Psoas muscle (tissue), 8 donors: ENCODE measurements around the gene IL17RB. TPM values are rescaled to one million over a fixed set of nuclear protein-coding genes. Genes with fewer than 3 reads are reported as not detected.

Experiments
- ATAC-seq, 4 donors: fragments of 200-7000 bp; cut with Tn5 transposase; one replicate each; pipeline ENCODE4 v1.9.1; 2020; ENCODE audit warnings: moderate library complexity in 3 of 4, mild to moderate bottlenecking in 2 of 4
- DNase-seq, 2 donors: peaks; one replicate each; pipeline ENCODE4 v3.0.0-alpha.2; 2020
- H3K27ac ChIP-seq: fragments of 200-600 bp; one replicate; pipeline ENCODE4 v1.8.0; 2022
- H3K27me3 ChIP-seq, 3 donors: fragments of 200-600 bp in 1 of 3; one replicate each; pipeline versions ENCODE4 v1.6.1 to v1.8.0; 2013 to 2022; ENCODE audit warnings: low read length in 2 of 3, mild to moderate bottlenecking in 2 of 3, moderate library complexity in 1 of 3; ENCODE audit not compliant: insufficient read depth in 3 of 3
- H3K36me3 ChIP-seq, 2 donors: fragments of 200-600 bp in 1 of 2; one replicate each; pipeline versions ENCODE4 v1.6.1 to v1.8.0; 2013 to 2022; ENCODE audit warnings: low read depth in 1 of 2, mild to moderate bottlenecking in 1 of 2, moderate library complexity in 1 of 2; ENCODE audit not compliant: insufficient read depth in 1 of 2
- H3K4me1 ChIP-seq: fragments of 200-600 bp; one replicate; pipeline ENCODE4 v1.8.0; 2022
- H3K4me3 ChIP-seq: fragments of 200-600 bp; one replicate; pipeline ENCODE4 v1.8.0; 2022; ENCODE audit warnings: mild to moderate bottlenecking
- H3K9me3 ChIP-seq: fragments of 200-600 bp; one replicate; pipeline ENCODE4 v1.8.0; 2022
- WGBS, 3 donors: extraction: QIAGEN DNeasy Blood & Tissue Kit; methylation state at CpG; one replicate each; pipeline versions ENCODE4 v1.1.6 to v1.1.7; 2013; 5-methylcytosine and 5-hydroxymethylcytosine counted together
- intact Hi-C, 2 donors: fragments of 100-400 bp; cut with DNase I; formaldehyde crosslinking; loops; one replicate each; pipeline versions ENCODE4 v1.11.0 to v1.14.2; 2022
- polyA plus RNA-seq, 3 donors: library from polyadenylated mRNA; stranded (reverse); fragments of 200-250 nt; gene quantifications; one replicate each; pipeline ENCODE4 v1.2.3, GENCODE V29; 2013
- total RNA-seq, 4 donors: library from RNA; stranded (reverse); fragmentation: NEBNext Ultra II Directional in 2 of 4; extraction: Animal tissue kit (Norgen Biotek cat#: 25700) in 2 of 4; gene quantifications; one replicate each; pipeline versions ENCODE4 v1.2.1 to v1.2.4, GENCODE V29; 2021 to 2023
- TF ChIP-seq, protein P1 (sequence below): fragments of 200-600 bp; IDR thresholded peaks from one replicate; pipeline ENCODE4 v1.8.0; 2022; ENCODE audit warnings: antibody characterized with exemption
- donor health status: healthy with polysubstance abuse.
- donor health status: DM: no; HTN: no; CAD: no; lungs with moderate emphysema.
- donor health status: Bipolar disorder and iron deficiency.
- donor health status: healthy.
- donor health status: DM: yes; HTN: yes; CAD: no.
- donor health status: DM: no; HTN: no; CAD: no.
- donor health status: DM: no; HTN: no; CAD: no.
- donor health status: DM: yes; HTN: yes; CAD: no.

IL17RB gene
- total and polyA plus RNA-seq, 7 donors = 0.08 to 1.3 (median 0.96) TPM

DNA sequence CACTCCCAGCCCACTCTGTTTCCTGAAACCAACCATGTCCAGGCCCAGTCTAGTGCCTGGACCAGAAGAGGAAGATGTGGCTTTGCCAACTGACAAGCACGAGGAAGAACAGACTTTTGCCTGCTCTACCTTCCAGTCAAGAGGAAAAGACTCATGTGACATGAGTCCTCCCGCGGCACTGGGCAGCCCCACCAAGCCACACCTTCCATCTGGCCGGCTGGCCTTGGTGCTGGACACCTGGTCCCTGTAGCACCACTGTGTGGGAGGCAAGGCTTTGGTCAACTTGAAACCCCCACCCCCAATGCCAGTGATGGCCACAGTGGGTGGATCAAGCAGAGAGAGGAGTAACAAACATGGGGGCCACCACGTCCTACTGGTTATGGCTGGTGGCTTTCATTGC is 12.7 kb upstream of the IL17RB start:
- Histone ChIP-seq H3K36me3 (peaks cover 0 to 4% of the 10 kb centered on the region in 2 donors), H3K4me1 (no peaks in the 10 kb centered on the region), H3K9me3 (no peaks in the 10 kb centered on the region), H3K4me3 (no peak overlapping the region), H3K27ac (no peak overlapping the region), H3K27me3 (no peaks in the 10 kb centered on the region)
- intact Hi-C loops = no loop called here
- ATAC-seq (no peak), DNase-seq (no peak)
- 80 to 93% (median 87%) methylated on average over 5 of the region's 5 CpGs for WGBS, 3 donors
- TF ChIP-seq, protein P1, sequence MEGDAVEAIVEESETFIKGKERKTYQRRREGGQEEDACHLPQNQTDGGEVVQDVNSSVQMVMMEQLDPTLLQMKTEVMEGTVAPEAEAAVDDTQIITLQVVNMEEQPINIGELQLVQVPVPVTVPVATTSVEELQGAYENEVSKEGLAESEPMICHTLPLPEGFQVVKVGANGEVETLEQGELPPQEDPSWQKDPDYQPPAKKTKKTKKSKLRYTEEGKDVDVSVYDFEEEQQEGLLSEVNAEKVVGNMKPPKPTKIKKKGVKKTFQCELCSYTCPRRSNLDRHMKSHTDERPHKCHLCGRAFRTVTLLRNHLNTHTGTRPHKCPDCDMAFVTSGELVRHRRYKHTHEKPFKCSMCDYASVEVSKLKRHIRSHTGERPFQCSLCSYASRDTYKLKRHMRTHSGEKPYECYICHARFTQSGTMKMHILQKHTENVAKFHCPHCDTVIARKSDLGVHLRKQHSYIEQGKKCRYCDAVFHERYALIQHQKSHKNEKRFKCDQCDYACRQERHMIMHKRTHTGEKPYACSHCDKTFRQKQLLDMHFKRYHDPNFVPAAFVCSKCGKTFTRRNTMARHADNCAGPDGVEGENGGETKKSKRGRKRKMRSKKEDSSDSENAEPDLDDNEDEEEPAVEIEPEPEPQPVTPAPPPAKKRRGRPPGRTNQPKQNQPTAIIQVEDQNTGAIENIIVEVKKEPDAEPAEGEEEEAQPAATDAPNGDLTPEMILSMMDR = no peak

DNA sequence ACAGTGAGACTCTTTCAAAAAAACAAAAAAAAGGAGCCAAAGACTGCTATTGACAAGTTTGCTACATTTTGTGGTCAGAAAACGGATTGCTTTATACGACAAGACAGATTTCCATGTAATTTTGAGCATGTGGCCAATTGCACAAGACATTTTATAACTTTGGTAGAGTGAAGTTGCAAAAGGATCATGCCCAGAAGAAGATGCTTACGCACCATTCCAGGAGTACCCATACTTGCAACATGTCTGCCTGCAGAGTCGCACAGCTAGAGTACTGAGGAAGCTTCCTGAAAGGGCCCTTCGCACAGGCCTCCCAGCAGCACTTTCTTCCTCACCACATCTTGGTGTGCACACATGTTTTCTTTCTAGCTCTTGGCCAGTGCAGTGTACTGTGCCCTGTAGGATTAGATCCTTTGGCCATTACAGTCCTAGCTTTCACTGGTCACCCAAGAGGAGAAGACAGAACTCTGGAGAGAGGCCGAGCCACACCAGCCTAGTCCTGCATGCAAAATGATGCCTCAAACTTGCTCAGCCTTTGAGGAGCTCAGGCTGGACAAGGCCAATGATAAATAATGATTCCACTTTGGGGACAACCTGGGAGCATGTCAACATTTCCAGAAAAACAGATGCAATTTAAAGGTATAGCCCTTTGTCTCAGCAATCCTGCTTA is 11.8 kb upstream of the IL17RB start:
- no peak for DNase-seq
- Histone ChIP-seq H3K4me1 (no peaks in the 10 kb centered on the region), H3K36me3 (peaks cover 0 to 5% of the 10 kb centered on the region in 2 donors), H3K27ac (no peak overlapping the region), H3K4me3 (no peak overlapping the region), H3K27me3 (no peaks in the 10 kb centered on the region), H3K9me3 (no peaks in the 10 kb centered on the region)
- TF ChIP-seq, protein P1 = no peak
- ATAC-seq = no peak
- 88 to 96% (median 96%) methylated on average over 6 of the region's 6 CpGs for WGBS, 3 donors
- intact Hi-C loops = no loop called here

DNA sequence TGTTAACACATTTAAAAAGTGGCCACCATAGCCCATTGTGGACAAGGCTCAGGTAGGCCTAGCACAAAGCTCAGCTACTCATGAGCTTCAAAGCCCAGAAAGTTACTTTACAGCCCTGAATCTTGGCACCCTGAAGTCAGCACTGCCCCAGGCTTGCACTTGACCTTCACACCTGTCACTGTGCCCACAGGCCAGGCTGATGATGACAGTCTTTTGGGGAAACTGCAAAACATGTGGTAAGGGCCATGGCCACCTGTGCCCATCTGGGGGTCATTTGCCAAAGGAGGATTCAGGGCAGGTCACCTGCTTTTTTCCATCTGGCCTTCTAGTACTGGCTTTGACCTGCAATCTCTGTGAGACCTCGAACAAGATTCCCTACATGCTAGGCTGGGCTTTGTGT is 11.1 kb upstream of the IL17RB start:
- DNase-seq (no peak), ATAC-seq (peak in 2 of 4 donors; percentile 31 to 55)
- H3K4me1 ChIP-seq = no peaks in the 10 kb centered on the region
- peaks cover 0 to 5% of the 10 kb centered on the region in 2 donors for H3K36me3 ChIP-seq
- no peak overlapping the region for H3K27ac ChIP-seq
- WGBS, 3 donors = 37 to 94% (median 64%) methylated on average over 1 of the region's 1 CpG
- H3K27me3 ChIP-seq = no peaks in the 10 kb centered on the region
- H3K4me3 ChIP-seq = no peak overlapping the region
- H3K9me3 ChIP-seq = no peaks in the 10 kb centered on the region
- TF ChIP-seq, protein P1 = no peak
- intact Hi-C loops = no loop called here

DNA sequence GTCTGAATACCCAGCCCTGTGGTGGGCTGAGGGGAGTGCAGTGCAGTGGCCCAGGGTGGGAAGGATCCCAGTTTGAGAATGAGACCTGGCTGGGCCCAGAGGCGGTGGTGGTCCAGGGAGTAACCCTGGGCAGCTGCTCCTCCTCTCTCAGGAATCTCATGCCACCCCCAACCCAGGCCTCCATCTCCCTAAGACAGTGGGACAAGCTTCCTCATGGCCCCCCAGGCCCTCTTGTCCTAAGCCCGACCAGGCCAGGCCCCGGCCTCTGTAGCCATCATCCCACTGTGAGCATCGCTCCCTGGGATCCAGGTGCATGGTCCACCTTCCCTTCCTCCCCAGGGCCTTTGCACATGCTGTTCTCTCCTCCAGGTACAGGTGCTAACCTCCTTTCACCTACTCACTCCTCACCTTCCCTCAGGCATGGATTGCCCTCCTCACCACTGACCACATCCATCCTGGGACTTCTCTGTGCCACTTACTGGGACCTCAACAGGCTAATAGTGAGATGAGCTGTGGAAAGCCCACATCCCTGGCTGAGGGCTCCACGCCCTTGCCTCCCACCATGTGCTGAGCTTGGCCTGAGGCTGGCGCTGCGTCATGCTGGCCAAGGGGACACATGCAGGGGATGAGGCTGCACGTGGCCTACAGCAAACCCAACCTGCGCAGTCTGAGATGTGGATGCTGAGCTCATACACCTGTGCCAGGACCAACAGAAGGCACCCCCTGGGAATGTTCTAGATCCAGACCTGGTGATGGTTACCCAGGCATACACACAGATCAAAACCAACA is 10.1 kb upstream of the IL17RB start:
- H3K27ac ChIP-seq = no peak overlapping the region
- no peaks in the 10 kb centered on the region for H3K9me3 ChIP-seq
- DNase-seq (no peak), ATAC-seq (no peak)
- TF ChIP-seq, protein P1 = no peak
- 95 to 97% (median 96%) methylated on average over 9 of the region's 9 CpGs for WGBS, 3 donors
- H3K27me3 ChIP-seq = no peaks in the 10 kb centered on the region
- intact Hi-C loops = no loop called here
- H3K36me3 ChIP-seq = peaks cover 0 to 5% of the 10 kb centered on the region in 2 donors
- H3K4me3 ChIP-seq = no peak overlapping the region
- no peaks in the 10 kb centered on the region for H3K4me1 ChIP-seq
